BE2C (cell line): Measurements from ENCODE around the gene EFCC1. TPM values are rescaled to one million over a fixed set of nuclear protein-coding genes. Genes with fewer than 3 reads are reported as not detected.

Experiments
- DNase-seq: peaks from one replicate; pipeline ENCODE4 v3.0.0-alpha.2; 2020
- H3K27me3 ChIP-seq: fragments of 250-450 bp; sonication (Bioruptor Pico); 2 replicates; pipeline ENCODE4 v1.5.1; 2020; ENCODE audit warnings: mild to moderate bottlenecking
- H3K36me3 ChIP-seq: fragments of 250-450 bp; sonication (Bioruptor Pico); 2 replicates; pipeline ENCODE4 v1.5.1; 2020; ENCODE audit warnings: mild to moderate bottlenecking
- H3K4me1 ChIP-seq: fragments of 250-450 bp; sonication (Bioruptor Pico); 2 replicates; pipeline ENCODE4 v1.5.1; 2020
- H3K4me3 ChIP-seq: 2 replicates; pipeline ENCODE4 v1.5.1; 2011; ENCODE audit warnings: low read depth, low read length
- H3K9me3 ChIP-seq: fragments of 250-450 bp; sonication (Bioruptor Pico); 2 replicates; pipeline ENCODE4 v1.5.1; 2020
- polyA plus RNA-seq: library from polyadenylated mRNA; unstranded; fragments of >200 nt; gene quantifications from one replicate; pipeline ENCODE4 v1.2.1, GENCODE V29; 2012; ENCODE audit warnings: low read depth, missing spikeins; ENCODE audit not compliant: insufficient read length, insufficient read depth
- TF ChIP-seq, protein P1 (sequence below): IDR thresholded peaks from 2 replicates; pipeline ENCODE4 v1.5.1; 2012; ENCODE audit warnings: mild to moderate bottlenecking, low read depth, low read length

The EFCC1 gene, protein sequence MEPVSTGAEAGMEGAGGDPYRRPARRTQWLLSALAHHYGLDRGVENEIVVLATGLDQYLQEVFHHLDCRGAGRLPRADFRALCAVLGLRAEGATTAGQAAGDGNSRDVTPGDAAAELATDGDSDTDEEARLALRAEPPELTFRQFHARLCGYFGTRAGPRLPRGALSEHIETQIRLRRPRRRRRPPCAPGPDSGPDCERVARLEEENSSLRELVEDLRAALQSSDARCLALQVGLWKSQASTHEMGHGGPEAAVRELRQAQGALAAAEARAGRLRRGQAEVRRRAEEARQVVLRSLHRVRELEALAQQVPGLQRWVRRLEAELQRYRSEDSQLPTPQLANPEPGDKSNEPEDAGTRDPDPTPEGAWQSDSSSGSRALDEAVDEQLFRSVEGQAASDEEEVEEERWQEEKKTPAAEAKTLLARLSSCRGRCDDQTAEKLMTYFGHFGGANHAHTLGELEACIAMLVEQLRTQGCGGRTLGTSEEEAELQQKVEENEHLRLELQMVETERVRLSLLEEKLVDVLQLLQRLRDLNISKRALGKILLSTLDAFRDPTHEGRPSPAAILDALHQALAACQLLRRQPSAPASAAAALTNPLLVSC
- not detected for polyA plus RNA-seq

DNA sequence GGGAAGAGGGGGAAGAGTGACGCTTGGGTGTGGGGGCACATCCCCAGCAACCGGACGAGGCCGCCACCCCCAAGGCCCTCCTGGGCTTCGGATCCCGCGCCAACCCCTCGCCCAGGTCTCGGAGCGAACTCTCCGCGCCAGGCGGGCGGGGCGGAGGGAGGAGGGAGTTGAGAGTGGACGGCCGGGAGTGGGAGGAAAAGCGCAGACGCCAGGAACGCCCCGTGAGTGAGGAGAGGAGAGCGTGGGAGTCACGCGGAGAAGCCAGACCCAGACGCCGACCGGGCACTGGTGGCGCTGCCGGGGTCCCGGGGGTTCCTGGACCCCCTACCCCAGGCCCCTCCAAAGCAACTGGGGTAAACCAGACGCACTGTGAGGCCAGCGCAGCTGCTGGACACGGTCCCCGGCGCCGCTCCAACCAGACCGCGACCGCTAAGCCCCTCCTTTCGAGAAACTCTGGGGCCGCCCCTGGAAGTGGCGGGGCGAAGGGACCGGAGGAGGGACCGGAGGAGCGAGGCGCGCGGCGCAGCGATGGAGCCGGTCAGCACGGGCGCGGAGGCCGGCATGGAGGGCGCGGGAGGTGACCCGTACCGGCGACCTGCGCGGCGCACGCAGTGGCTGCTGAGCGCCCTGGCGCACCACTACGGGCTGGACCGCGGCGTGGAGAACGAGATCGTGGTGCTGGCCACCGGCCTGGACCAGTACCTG is at the start of gene EFCC1:
Gene EFCC1, plus strand, starts transcription at position 204 of the 705 bp plus-strand sequence. Its CDS starts 325 bp downstream, at position 529.
- Histone ChIP-seq H3K9me3 (no peaks in the 10 kb centered on the region), H3K36me3 (no peaks in the 10 kb centered on the region), H3K4me1 (no peaks in the 10 kb centered on the region), H3K4me3 (no peak within 1 kb of the TSS), H3K27me3 (peaks cover 64% of the 10 kb centered on the region)
- no peak for DNase-seq
- TF ChIP-seq, protein P1, sequence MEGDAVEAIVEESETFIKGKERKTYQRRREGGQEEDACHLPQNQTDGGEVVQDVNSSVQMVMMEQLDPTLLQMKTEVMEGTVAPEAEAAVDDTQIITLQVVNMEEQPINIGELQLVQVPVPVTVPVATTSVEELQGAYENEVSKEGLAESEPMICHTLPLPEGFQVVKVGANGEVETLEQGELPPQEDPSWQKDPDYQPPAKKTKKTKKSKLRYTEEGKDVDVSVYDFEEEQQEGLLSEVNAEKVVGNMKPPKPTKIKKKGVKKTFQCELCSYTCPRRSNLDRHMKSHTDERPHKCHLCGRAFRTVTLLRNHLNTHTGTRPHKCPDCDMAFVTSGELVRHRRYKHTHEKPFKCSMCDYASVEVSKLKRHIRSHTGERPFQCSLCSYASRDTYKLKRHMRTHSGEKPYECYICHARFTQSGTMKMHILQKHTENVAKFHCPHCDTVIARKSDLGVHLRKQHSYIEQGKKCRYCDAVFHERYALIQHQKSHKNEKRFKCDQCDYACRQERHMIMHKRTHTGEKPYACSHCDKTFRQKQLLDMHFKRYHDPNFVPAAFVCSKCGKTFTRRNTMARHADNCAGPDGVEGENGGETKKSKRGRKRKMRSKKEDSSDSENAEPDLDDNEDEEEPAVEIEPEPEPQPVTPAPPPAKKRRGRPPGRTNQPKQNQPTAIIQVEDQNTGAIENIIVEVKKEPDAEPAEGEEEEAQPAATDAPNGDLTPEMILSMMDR = no peak

DNA sequence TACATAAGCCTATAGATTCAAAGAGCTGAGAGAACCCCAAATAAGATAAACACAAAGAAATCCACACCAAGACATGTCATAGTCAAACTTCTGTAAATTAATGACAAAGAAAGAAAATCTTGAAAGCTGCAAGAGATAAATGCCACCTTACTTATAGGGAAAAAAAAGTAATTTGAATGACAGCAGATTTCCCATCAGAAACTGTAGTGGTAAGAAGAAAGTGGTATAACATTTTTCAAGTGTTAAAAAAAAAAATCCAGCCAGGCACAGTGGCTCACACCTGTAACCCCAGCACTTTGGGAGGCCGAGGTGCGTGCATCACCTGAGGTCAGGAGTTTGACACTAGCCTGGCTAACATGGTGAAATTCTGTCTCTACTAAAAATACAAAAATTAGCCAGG is 44.7 kb upstream of the EFCC1 start:
- DNase-seq = no peak
- TF ChIP-seq, protein P1 = no peak
- Histone ChIP-seq H3K4me3 (no peak overlapping the region), H3K27me3 (peaks cover 3% of the 10 kb centered on the region; the same call in 1 of the 2 replicates), H3K36me3 (no peaks in the 10 kb centered on the region), H3K4me1 (no peaks in the 10 kb centered on the region), H3K9me3 (no peaks in the 10 kb centered on the region)

DNA sequence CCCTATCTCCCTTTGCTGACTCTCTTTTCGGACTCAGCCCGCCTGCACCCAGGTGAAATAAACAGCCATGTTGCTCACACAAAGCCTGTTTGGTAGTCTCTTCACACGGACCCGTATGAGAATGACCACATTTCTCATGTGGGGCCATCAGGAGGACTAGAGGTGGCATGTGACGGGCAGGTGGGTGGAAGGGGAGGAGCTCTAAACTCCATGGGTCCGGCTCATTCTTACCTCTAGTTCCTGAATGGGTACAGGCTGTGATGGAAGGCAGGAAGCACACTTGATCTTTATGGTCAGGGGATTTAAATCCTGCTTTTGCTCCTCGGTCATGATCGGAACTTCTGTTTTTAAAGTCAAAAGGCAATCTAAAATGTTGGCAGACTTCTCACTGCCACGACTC is 35.8 kb upstream of the EFCC1 start:
- Histone ChIP-seq H3K36me3 (no peaks in the 10 kb centered on the region), H3K4me3 (no peak overlapping the region), H3K9me3 (no peaks in the 10 kb centered on the region), H3K27me3 (peaks cover 8% of the 10 kb centered on the region), H3K4me1 (no peaks in the 10 kb centered on the region)
- no peak for DNase-seq
- TF ChIP-seq, protein P1 = no peak

DNA sequence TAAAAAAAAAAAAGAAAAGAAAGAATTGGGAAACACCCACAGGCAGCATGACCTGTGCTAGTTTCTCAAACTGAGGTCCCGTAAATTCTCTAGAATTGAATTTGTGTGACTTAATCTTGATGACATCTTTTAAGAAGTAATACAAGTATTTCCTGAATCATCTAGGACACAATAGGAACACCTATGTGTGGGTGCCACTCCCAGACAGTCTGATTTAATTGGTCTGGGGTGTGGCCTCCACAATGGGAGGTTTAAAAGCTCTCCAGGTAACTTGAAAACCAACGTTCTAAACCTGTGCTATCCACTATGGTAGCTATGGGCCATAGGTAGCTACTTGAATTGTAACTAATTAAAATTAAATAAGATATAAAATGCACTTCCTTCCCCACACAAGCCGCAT is 35.3 kb upstream of the EFCC1 start:
- Histone ChIP-seq H3K36me3 (no peaks in the 10 kb centered on the region), H3K9me3 (no peaks in the 10 kb centered on the region), H3K4me1 (no peaks in the 10 kb centered on the region), H3K27me3 (peaks cover 10% of the 10 kb centered on the region), H3K4me3 (no peak overlapping the region)
- TF ChIP-seq, protein P1 = no peak
- no peak for DNase-seq

DNA sequence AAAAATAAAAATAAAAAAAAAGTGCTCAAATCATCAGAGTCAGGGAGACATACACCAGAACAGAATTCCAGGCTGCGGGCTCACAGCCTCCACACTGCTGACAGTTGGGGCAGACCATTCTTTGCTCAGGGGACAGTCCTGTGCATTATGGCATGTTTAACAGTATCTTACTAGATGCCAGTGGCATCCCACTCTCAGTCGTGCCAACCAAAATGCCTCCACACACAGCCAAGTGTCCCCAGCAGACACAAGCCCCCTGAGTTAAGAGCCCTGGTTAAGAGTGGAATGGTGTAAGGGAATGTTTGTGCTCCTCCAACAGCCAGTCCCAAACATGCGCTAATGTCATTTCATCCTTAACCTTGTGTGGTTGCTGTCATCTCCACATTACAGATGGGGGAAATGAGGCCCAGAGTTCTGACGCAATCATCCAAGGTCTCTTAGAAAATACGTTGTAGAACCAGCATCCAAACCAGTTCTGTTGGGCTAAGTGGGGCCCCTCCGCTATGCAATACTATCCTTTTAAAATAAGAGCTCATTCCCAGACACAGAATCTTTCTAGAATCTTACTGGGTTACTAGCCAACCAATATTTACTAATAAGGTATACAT is 33.3 kb upstream of the EFCC1 start:
- Histone ChIP-seq H3K4me3 (no peak overlapping the region), H3K36me3 (no peaks in the 10 kb centered on the region), H3K9me3 (no peaks in the 10 kb centered on the region), H3K27me3 (peaks cover 18% of the 10 kb centered on the region), H3K4me1 (no peaks in the 10 kb centered on the region)
- TF ChIP-seq, protein P1 = no peak
- DNase-seq = no peak
